WERI-Rb-1 (cell line): ENCODE measurements around the gene OR2V2.
"Not testable (repeated sequence)": the region's sequence is repeated elsewhere in the genome, so short reads cannot be mapped to it uniquely, and the experiment has no call there.

Experiments used
- DNase-seq: peaks from one replicate; pipeline ENCODE4 v3.0.0-alpha.2; 2020
- H3K27ac ChIP-seq: fragments of 250-450 bp; sonication (Bioruptor Pico); 2 replicates; pipeline ENCODE4 v1.5.1; 2020; ENCODE audit warnings: mild to moderate bottlenecking, moderate library complexity
- H3K27me3 ChIP-seq: fragments of 250-450 bp; sonication (Bioruptor Pico); 2 replicates; pipeline ENCODE4 v1.5.1; 2021; ENCODE audit warnings: mild to moderate bottlenecking, low read depth, moderate library complexity; ENCODE audit not compliant: insufficient read depth, severe bottlenecking
- H3K36me3 ChIP-seq: fragments of 250-450 bp; sonication (Bioruptor Pico); 2 replicates; pipeline ENCODE4 v1.5.1; 2020; ENCODE audit warnings: mild to moderate bottlenecking, moderate library complexity
- H3K4me3 ChIP-seq: 2 replicates; pipeline ENCODE4 v1.5.1; 2011; ENCODE audit warnings: low read depth, mild to moderate bottlenecking, control low read depth, low read length
- H3K9me3 ChIP-seq: fragments of 250-450 bp; sonication (Bioruptor Pico); 2 replicates; pipeline ENCODE4 v1.5.1; 2021; ENCODE audit warnings: mild to moderate bottlenecking, moderate library complexity; ENCODE audit not compliant: severe bottlenecking
- TF ChIP-seq, protein P1 (sequence below): IDR thresholded peaks from 2 replicates; pipeline ENCODE4 v1.5.1; 2011; ENCODE audit warnings: low read depth, mild to moderate bottlenecking, control low read depth, inconsistent platforms, low read length

OR2V2 gene

GRCh38 chr5:181112476-181112875 is 34.9 kb upstream of the OR2V2 start:
- no peak for DNase-seq
- Histone ChIP-seq H3K4me3 (no peak overlapping the region), H3K36me3 (no peaks in the 10 kb centered on the region), H3K27me3 (peaks cover 19% of the 10 kb centered on the region), H3K27ac (no peak overlapping the region), H3K9me3 (peaks cover 4% of the 10 kb centered on the region)
- TF ChIP-seq, protein P1, sequence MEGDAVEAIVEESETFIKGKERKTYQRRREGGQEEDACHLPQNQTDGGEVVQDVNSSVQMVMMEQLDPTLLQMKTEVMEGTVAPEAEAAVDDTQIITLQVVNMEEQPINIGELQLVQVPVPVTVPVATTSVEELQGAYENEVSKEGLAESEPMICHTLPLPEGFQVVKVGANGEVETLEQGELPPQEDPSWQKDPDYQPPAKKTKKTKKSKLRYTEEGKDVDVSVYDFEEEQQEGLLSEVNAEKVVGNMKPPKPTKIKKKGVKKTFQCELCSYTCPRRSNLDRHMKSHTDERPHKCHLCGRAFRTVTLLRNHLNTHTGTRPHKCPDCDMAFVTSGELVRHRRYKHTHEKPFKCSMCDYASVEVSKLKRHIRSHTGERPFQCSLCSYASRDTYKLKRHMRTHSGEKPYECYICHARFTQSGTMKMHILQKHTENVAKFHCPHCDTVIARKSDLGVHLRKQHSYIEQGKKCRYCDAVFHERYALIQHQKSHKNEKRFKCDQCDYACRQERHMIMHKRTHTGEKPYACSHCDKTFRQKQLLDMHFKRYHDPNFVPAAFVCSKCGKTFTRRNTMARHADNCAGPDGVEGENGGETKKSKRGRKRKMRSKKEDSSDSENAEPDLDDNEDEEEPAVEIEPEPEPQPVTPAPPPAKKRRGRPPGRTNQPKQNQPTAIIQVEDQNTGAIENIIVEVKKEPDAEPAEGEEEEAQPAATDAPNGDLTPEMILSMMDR: no peak

DNA sequence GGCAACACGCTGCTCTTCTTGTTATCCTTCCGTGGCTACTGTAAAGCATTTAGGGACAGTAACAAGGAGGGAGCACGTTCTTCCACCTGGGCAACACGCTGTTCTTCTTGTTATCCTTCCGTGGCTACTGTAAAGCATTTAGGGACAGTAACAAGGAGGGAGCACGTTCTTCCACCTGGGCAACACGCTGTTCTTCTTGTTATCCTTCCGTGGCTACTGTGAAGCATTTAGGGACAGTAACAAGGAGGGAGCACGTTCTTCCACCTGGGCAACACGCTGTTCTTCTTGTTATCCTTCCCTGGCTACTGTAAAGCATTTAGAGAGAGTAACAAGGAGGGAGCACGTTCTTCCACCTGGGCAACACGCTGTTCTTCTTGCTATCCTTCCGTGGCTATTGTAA is 33.8 kb upstream of the OR2V2 start:
- not testable (repeated sequence) for H3K27ac ChIP-seq, DNase-seq, H3K4me3 ChIP-seq, H3K9me3 ChIP-seq, H3K36me3 ChIP-seq
- H3K27me3 ChIP-seq: peaks cover 20% of the 10 kb centered on the region

- no peak for DNase-seq
These were observed 33.0 kb upstream of the OR2V2 start for GRCh38 chr5:181114284-181114843.

DNA sequence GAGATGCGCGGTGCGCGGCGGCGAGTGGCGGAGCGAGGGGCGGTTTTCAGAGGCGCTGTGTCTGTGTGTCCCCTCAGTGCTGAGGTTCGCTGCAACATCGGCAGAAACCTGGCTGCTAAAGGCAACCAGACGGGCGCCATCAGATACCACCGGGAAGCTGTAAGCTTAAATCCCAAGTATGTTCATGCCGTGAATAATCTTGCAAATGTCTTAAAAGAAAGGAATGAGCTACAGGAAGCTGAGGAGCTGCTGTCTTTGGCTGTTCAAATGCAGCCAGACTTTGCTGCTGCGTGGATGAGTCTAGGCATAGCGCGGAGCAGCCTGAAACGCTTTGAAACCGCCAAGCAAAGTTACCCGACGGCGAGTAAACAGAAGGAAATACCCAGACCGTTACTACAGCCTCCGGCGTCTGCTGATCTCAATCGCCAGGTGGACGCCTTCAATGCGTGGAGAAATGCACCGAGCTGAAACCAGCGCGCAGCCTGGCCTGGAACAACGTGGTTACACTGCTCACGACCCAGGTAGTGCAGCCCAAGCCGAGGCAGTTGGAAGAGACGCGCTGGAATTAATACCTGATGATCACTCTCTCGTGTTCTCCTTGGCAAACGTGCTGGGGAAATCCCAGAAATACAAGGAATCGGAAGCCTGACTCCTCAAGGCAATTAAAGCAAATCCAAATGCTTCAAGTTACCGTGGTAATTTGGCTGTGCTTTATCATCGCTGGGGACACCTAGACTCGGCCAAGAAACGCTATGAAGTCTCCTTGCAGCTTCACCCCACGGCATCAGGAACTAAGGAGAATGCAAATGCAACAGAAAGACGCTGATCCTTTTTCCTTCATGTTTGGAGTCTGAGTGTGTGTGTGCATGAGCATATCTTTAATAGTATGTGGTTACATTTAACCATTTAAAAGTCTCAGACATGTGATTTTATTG is 32.3 kb upstream of the OR2V2 start:
- peaks cover 4% of the 10 kb centered on the region for H3K9me3 ChIP-seq
- H3K4me3 ChIP-seq: no peak overlapping the region
- H3K36me3 ChIP-seq: no peaks in the 10 kb centered on the region
- no peak for DNase-seq
- TF ChIP-seq, protein P1: no peak
- H3K27me3 ChIP-seq: peaks cover 23% of the 10 kb centered on the region
- H3K27ac ChIP-seq: no peak overlapping the region

More at GRCh38 chr5:181114284-181114843, 33.0 kb upstream of the OR2V2 start:
- H3K27me3 ChIP-seq: peaks cover 23% of the 10 kb centered on the region
- no peaks in the 10 kb centered on the region for H3K36me3 ChIP-seq
- TF ChIP-seq, protein P1: no peak
- H3K27ac ChIP-seq: no peak overlapping the region
- peaks cover 4% of the 10 kb centered on the region for H3K9me3 ChIP-seq
- H3K4me3 ChIP-seq: no peak overlapping the region

DNA sequence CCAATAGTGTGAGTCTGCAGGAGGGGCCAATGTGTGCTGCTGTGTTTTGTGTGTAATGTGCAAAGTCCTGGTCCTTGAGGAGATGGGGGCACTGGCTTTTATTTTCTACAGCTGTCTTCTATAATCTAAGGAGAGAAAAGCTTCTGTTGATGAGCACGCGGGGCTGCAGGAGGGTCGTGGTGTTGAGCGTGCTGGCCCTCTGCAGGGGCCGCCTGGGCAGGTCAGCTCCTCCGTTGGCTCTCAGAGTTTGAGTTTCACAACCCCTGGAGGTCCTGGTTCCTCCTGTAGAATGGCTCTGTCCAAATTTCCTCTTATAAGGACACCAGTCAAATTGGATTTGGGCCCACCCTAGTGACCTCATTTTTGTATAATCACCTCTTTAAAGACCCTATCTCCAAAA is 29.0 kb upstream of the OR2V2 start:
- TF ChIP-seq, protein P1: no peak
- DNase-seq: no peak
- Histone ChIP-seq H3K4me3 (no peak overlapping the region), H3K36me3 (no peaks in the 10 kb centered on the region), H3K27ac (no peak overlapping the region), H3K27me3 (peaks cover 22% of the 10 kb centered on the region), H3K9me3 (peaks cover 4% of the 10 kb centered on the region)

GRCh38 chr5:181119105-181119504 is 28.3 kb upstream of the OR2V2 start:
- Histone ChIP-seq H3K27me3 (peaks cover 22% of the 10 kb centered on the region), H3K9me3 (peaks cover 3% of the 10 kb centered on the region), H3K27ac (no peak overlapping the region), H3K36me3 (no peaks in the 10 kb centered on the region), H3K4me3 (no peak overlapping the region)
- DNase-seq: no peak
- TF ChIP-seq, protein P1: no peak
